ENCODE measurements around the gene PRKCA.

Gene PRKCA

GRCh38 chr17:66403846-66404556 lies 101.6 kb downstream of the PRKCA start:
- Histone ChIP-seq H4K20me1 (ENCODE audit: insufficient read depth, low read length, poor library complexity, severe bottlenecking) (no peaks in the 10 kb centered on the region), H3K9me2 (replicated peaks; ENCODE audit: low read depth, low read length) (no peaks in the 10 kb centered on the region)

GRCh38 chr17:66405836-66406677 lies 103.6 kb downstream of the PRKCA start:
- no peak overlapping the region for H2AFZ ChIP-seq (ENCODE audit: low read length)
- H3K9ac ChIP-seq (ENCODE audit: low read depth, low read length, poor library complexity, severe bottlenecking): no peak overlapping the region
- no peaks in the 10 kb centered on the region for H3K4me1 ChIP-seq (ENCODE audit: insufficient read depth, low read length, poor library complexity, severe bottlenecking)
- H3K27me3 ChIP-seq (ENCODE audit: insufficient read depth, low read length, poor library complexity, severe bottlenecking): no peaks in the 10 kb centered on the region
- no peak overlapping the region for H3K4me2 ChIP-seq (ENCODE audit: low read depth, low read length, poor library complexity, severe bottlenecking)
- H3K36me3 ChIP-seq (ENCODE audit: insufficient read depth, low read length): no peaks in the 10 kb centered on the region
- H3F3A ChIP-seq (ENCODE audit: low read depth): no peaks in the 10 kb centered on the region
- H3K79me2 ChIP-seq (ENCODE audit: insufficient read depth, low read length): no peaks in the 10 kb centered on the region
- H3K9me3 ChIP-seq (ENCODE audit: insufficient read depth, low read depth, low read length): no peaks in the 10 kb centered on the region
- H4K20me1 ChIP-seq (ENCODE audit: insufficient read depth, low read length, poor library complexity, severe bottlenecking): no peaks in the 10 kb centered on the region
- no peaks in the 10 kb centered on the region for H3K9me2 ChIP-seq (replicated peaks; ENCODE audit: low read depth, low read length)
- no peak overlapping the region for H3K4me3 ChIP-seq (ENCODE audit: low read length, poor library complexity, severe bottlenecking)
- no peak for TF ChIP-seq EZH2phosphoT487 (IDR thresholded peaks at IDR 0.05; ENCODE audit: borderline replicate concordance)
- TF ChIP-seq CTCF (conservative IDR thresholded peaks at IDR 0.05; ENCODE audit: low read length): no peak

More at GRCh38 chr17:66403846-66404556, 101.6 kb downstream of the PRKCA start:
- no peak overlapping the region for H3K4me2 ChIP-seq (ENCODE audit: low read depth, low read length, poor library complexity, severe bottlenecking)
- no peaks in the 10 kb centered on the region for H3K27me3 ChIP-seq (ENCODE audit: insufficient read depth, low read length, poor library complexity, severe bottlenecking)
- H3F3A ChIP-seq (ENCODE audit: low read depth): no peaks in the 10 kb centered on the region
- TF ChIP-seq CTCF (conservative IDR thresholded peaks at IDR 0.05; ENCODE audit: low read length) (no peak), EZH2phosphoT487 (IDR thresholded peaks at IDR 0.05; ENCODE audit: borderline replicate concordance) (no peak)
- no peaks in the 10 kb centered on the region for H3K36me3 ChIP-seq (ENCODE audit: insufficient read depth, low read length)
- no peak overlapping the region for H3K4me3 ChIP-seq (ENCODE audit: low read length, poor library complexity, severe bottlenecking)
- H3K9ac ChIP-seq (ENCODE audit: low read depth, low read length, poor library complexity, severe bottlenecking): no peak overlapping the region
- no peaks in the 10 kb centered on the region for H3K4me1 ChIP-seq (ENCODE audit: insufficient read depth, low read length, poor library complexity, severe bottlenecking)
- no peak overlapping the region for H2AFZ ChIP-seq (ENCODE audit: low read length)
- no peaks in the 10 kb centered on the region for H3K79me2 ChIP-seq (ENCODE audit: insufficient read depth, low read length)
- H3K9me3 ChIP-seq (ENCODE audit: insufficient read depth, low read depth, low read length): no peaks in the 10 kb centered on the region

- no peak for TF ChIP-seq EZH2phosphoT487 (IDR thresholded peaks at IDR 0.05; ENCODE audit: borderline replicate concordance)
- TF ChIP-seq CTCF (conservative IDR thresholded peaks at IDR 0.05; ENCODE audit: low read length): no peak
- H3K79me2 ChIP-seq (ENCODE audit: insufficient read depth, low read length): no peaks in the 10 kb centered on the region
- H4K20me1 ChIP-seq (ENCODE audit: insufficient read depth, low read length, poor library complexity, severe bottlenecking): no peaks in the 10 kb centered on the region
These were observed 104.6 kb downstream of the PRKCA start for GRCh38 chr17:66406701-66407644.

More at GRCh38 chr17:66406701-66407644, 104.6 kb downstream of the PRKCA start:
- no peaks in the 10 kb centered on the region for H3K27me3 ChIP-seq (ENCODE audit: insufficient read depth, low read length, poor library complexity, severe bottlenecking)
- no peaks in the 10 kb centered on the region for H3K36me3 ChIP-seq (ENCODE audit: insufficient read depth, low read length)
- no peak overlapping the region for H3K4me3 ChIP-seq (ENCODE audit: low read length, poor library complexity, severe bottlenecking)
- no peaks in the 10 kb centered on the region for H3K9me3 ChIP-seq (ENCODE audit: insufficient read depth, low read depth, low read length)
- no peaks in the 10 kb centered on the region for H3K4me1 ChIP-seq (ENCODE audit: insufficient read depth, low read length, poor library complexity, severe bottlenecking)
- H3K9ac ChIP-seq (ENCODE audit: low read depth, low read length, poor library complexity, severe bottlenecking): no peak overlapping the region
- no peak overlapping the region for H3K4me2 ChIP-seq (ENCODE audit: low read depth, low read length, poor library complexity, severe bottlenecking)
- no peak overlapping the region for H2AFZ ChIP-seq (ENCODE audit: low read length)
- no peaks in the 10 kb centered on the region for H3K9me2 ChIP-seq (replicated peaks; ENCODE audit: low read depth, low read length)
- H3F3A ChIP-seq (ENCODE audit: low read depth): no peaks in the 10 kb centered on the region
